Liver (tissue), 9 donors: ENCODE results near the gene NUP93. TPM values are rescaled to one million over a fixed set of nuclear protein-coding genes. Genes with fewer than 3 reads are reported as not detected.

Experiments
- DNase-seq: peaks from one replicate; pipeline ENCODE4 v3.0.0-alpha.2; 2017; ENCODE audit warnings: low spot score
- H3K27ac ChIP-seq, 2 donors: one replicate each; pipeline ENCODE4 v1.7.0; 2013; ENCODE audit warnings: inconsistent platforms in 2 of 2, low read length in 2 of 2, control low read depth in 1 of 2, low read depth in 1 of 2, mild to moderate bottlenecking in 1 of 2
- H3K27me3 ChIP-seq, 4 donors: one replicate each; pipeline versions ENCODE4 v1.6.1 to v1.7.0; 2013; ENCODE audit warnings: low read length in 3 of 4, inconsistent platforms in 1 of 4, mild to moderate bottlenecking in 1 of 4, moderate library complexity in 1 of 4; ENCODE audit not compliant: control insufficient read depth in 4 of 4, insufficient read depth in 4 of 4
- H3K36me3 ChIP-seq, 4 donors: one replicate each; pipeline versions ENCODE4 v1.6.1 to v1.7.0; 2013; ENCODE audit warnings: low read length in 3 of 4, mild to moderate bottlenecking in 3 of 4, low read depth in 1 of 4, moderate library complexity in 1 of 4; ENCODE audit not compliant: control insufficient read depth in 4 of 4, insufficient read depth in 3 of 4
- H3K4me1 ChIP-seq, 4 donors: one replicate each; pipeline versions ENCODE4 v1.6.1 to v1.7.0; 2013; ENCODE audit warnings: low read length in 3 of 4, mild to moderate bottlenecking in 3 of 4, moderate library complexity in 1 of 4; ENCODE audit not compliant: control insufficient read depth in 4 of 4, insufficient read depth in 4 of 4
- H3K4me3 ChIP-seq, 3 donors: one replicate each; pipeline versions ENCODE4 v1.6.1 to v1.7.0; 2013; ENCODE audit warnings: low read length in 3 of 3, control low read depth in 1 of 3, low read depth in 1 of 3, mild to moderate bottlenecking in 1 of 3
- H3K9ac ChIP-seq, 2 donors: one replicate each; pipeline ENCODE4 v1.7.0; 2013; ENCODE audit warnings: low read length in 2 of 2, mild to moderate bottlenecking in 2 of 2, moderate library complexity in 2 of 2, control low read depth in 1 of 2, low read depth in 1 of 2
- H3K9me3 ChIP-seq, 4 donors: one replicate each; pipeline versions ENCODE4 v1.6.1 to v1.7.0; 2013; ENCODE audit warnings: low read length in 3 of 4; ENCODE audit not compliant: control insufficient read depth in 4 of 4
- ATF3 ChIP-seq: IDR thresholded peaks from 2 replicates; pipeline ENCODE4 v1.6.1; 2016; ENCODE audit warnings: antibody characterized with exemption
- CTCF ChIP-seq: fragments of 150-350 bp; IDR thresholded peaks from 2 replicates; pipeline ENCODE4 v1.5.1; 2017; ENCODE audit warnings: improper control_type of control experiment, low read depth, low read length; ENCODE audit not compliant: missing input control
- EGR1 ChIP-seq, 2 donors: IDR thresholded peaks; 2 replicates each; pipeline ENCODE4 v1.6.1; 2016 to 2018; ENCODE audit warnings: antibody characterized with exemption in 2 of 2, low read depth in 2 of 2
- FOXA1 ChIP-seq: IDR thresholded peaks from 2 replicates; pipeline ENCODE4 v1.6.1; 2016; ENCODE audit warnings: antibody characterized with exemption
- FOXA2 ChIP-seq: IDR thresholded peaks from 2 replicates; pipeline ENCODE4 v1.6.1; 2016; ENCODE audit warnings: antibody characterized with exemption
- HNF4A ChIP-seq, 2 donors: conservative IDR thresholded peaks; 2 replicates each; pipeline ENCODE4 v1.6.1; 2016; ENCODE audit warnings: antibody characterized with exemption in 2 of 2, mild to moderate bottlenecking in 2 of 2
- HNF4G ChIP-seq: IDR thresholded peaks from 2 replicates; pipeline ENCODE4 v1.6.1; 2016; ENCODE audit warnings: antibody characterized with exemption
- JUND ChIP-seq, 2 donors: IDR thresholded peaks; 2 replicates each; pipeline ENCODE4 v1.6.1; 2016; ENCODE audit warnings: antibody characterized with exemption in 2 of 2
- MAX ChIP-seq: IDR thresholded peaks from 2 replicates; pipeline ENCODE4 v1.6.1; 2016; ENCODE audit warnings: antibody characterized with exemption
- NR2F2 ChIP-seq: IDR thresholded peaks from 2 replicates; pipeline ENCODE4 v1.6.1; 2016; ENCODE audit warnings: antibody characterized with exemption
- RAD21 ChIP-seq, 2 donors: IDR thresholded peaks; 2 replicates each; pipeline ENCODE4 v1.6.1; 2016; ENCODE audit warnings: antibody characterized with exemption in 2 of 2, mild to moderate bottlenecking in 2 of 2
- REST ChIP-seq: IDR thresholded peaks from 2 replicates; pipeline ENCODE4 v1.6.1; 2016; ENCODE audit warnings: antibody characterized with exemption, mild to moderate bottlenecking
- RXRA ChIP-seq, 2 donors: IDR thresholded peaks; 2 replicates each; pipeline ENCODE4 v1.6.1; 2017 to 2018; ENCODE audit warnings: antibody characterized with exemption in 2 of 2, mild to moderate bottlenecking in 1 of 2
- SP1 ChIP-seq: IDR thresholded peaks from 2 replicates; pipeline ENCODE4 v1.6.1; 2018; ENCODE audit warnings: antibody characterized with exemption, mild to moderate bottlenecking
- TAF1 ChIP-seq: conservative IDR thresholded peaks from 2 replicates; pipeline ENCODE4 v1.6.1; 2016; ENCODE audit warnings: antibody characterized with exemption, mild to moderate bottlenecking
- YY1 ChIP-seq: IDR thresholded peaks from 2 replicates; pipeline ENCODE4 v1.6.1; 2016; ENCODE audit warnings: antibody characterized with exemption, mild to moderate bottlenecking
- ZBTB33 ChIP-seq: IDR thresholded peaks from 2 replicates; pipeline ENCODE4 v1.6.1; 2016; ENCODE audit warnings: antibody characterized with exemption
- WGBS: extraction: QIAGEN DNeasy Blood & Tissue Kit; methylation state at CpG from one replicate; pipeline ENCODE4 v1.1.7; 2013; 5-methylcytosine and 5-hydroxymethylcytosine counted together
- polyA plus RNA-seq, 2 donors: library from polyadenylated mRNA; stranded (reverse) in 1 of 2; unstranded in 1 of 2; fragments of 200-250 nt in 1 of 2; fragments of >200 nt in 1 of 2; fragmentation: Nextera tagmentation in 1 of 2; extraction: Ambion mirVana in 1 of 2; gene quantifications; one replicate each; pipeline versions ENCODE4 v1.2.1 to v1.2.3, GENCODE V29; 2013 to 2015
- total RNA-seq, 2 donors: library from RNA; depleted of rRNA; stranded (reverse); fragments of >200 nt; gene quantifications; one replicate each; pipeline ENCODE4 v1.2.3, GENCODE V29; 2014
- donor health status: healthy.
- donor health status: healthy.
- donor health status: healthy.
- donor health status: healthy.
- donor health status: healthy.

The NUP93 gene
- total and polyA plus RNA-seq, 4 donors, result 8.2 to 31.8 (median 9.8) TPM

- TF ChIP-seq MAX, result no peak
Observed at GRCh38 chr16:56886296-56886695, 156.4 kb downstream of the NUP93 start (continued).

GRCh38 chr16:56886826-56887225 lies 156.9 kb downstream of the NUP93 start:
- no peaks in the 10 kb centered on the region for H3K4me1 ChIP-seq
- no peaks in the 10 kb centered on the region for H3K27me3 ChIP-seq
- H3K9me3 ChIP-seq, result no peaks in the 10 kb centered on the region
- no peak overlapping the region for H3K4me3 ChIP-seq
- TF ChIP-seq CTCF, result no peak
- no peak for TF ChIP-seq NR2F2
- no peak for TF ChIP-seq FOXA2
- no peak for DNase-seq
- no peak overlapping the region for H3K27ac ChIP-seq
- H3K9ac ChIP-seq, result no peak overlapping the region
- no peaks in the 10 kb centered on the region for H3K36me3 ChIP-seq
- WGBS, result 91% methylated on average over 9 of the region's 9 CpGs

- H3K27me3 ChIP-seq, result no peaks in the 10 kb centered on the region
- H3K4me3 ChIP-seq, result no peak overlapping the region
- no peak for DNase-seq
- no peaks in the 10 kb centered on the region for H3K4me1 ChIP-seq
- no peaks in the 10 kb centered on the region for H3K9me3 ChIP-seq
- no peak overlapping the region for H3K27ac ChIP-seq
- no peak overlapping the region for H3K9ac ChIP-seq
- WGBS, result 92% methylated on average over 7 of the region's 7 CpGs
- TF ChIP-seq YY1 (no peak), REST (no peak), HNF4G (no peak), NR2F2 (no peak), EGR1 (IDR thresholded peaks at IDR 0.05; ENCODE audit: low read depth in 2 of 2) (no peak), SP1 (no peak), ZBTB33 (no peak), FOXA2 (no peak), JUND (IDR thresholded peaks at IDR 0.05) (no peak), ATF3 (no peak), TAF1 (no peak), CTCF (no peak), HNF4A (conservative IDR thresholded peaks at IDR 0.05) (no peak), RAD21 (IDR thresholded peaks at IDR 0.05) (no peak), MAX (no peak), FOXA1 (no peak), RXRA (IDR thresholded peaks at IDR 0.05) (no peak)
- no peaks in the 10 kb centered on the region for H3K36me3 ChIP-seq
Observed at GRCh38 chr16:56888806-56889205, 158.9 kb downstream of the NUP93 start.
